ENCODE results near the gene KDM6B. TPM values are rescaled to one million over a fixed set of nuclear protein-coding genes. Genes with fewer than 3 reads are reported as not detected.

Gene KDM6B
- total RNA-seq, 2 donors from 2014 or later = 53.3 to 60.3 TPM

DNA sequence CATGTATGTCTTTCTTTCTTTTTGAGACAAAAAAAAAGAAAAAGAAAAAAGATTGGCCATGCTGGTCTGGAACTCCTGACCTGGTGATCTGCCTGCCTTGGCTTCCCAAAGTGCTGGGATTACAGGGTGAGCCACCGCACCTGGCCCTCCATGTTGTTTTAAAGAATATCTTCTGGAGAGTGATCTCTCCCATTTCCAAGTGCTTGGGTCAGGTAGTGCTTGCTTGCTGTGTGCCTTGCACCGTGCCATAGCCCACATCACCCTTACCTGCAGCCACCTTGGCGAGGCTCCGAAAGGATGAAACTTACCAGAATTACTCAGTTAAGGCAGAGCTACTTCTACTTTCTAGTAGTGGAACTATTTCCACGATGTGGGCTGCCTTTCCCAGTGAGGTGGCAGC, 19.0 kb upstream of the KDM6B start:
- H3K4me3 Mint-ChIP-seq = no peak overlapping the region
- Histone ChIP-seq H3K9ac (ENCODE audit: extremely low read depth, low read length, poor library complexity, severe bottlenecking) (no peak overlapping the region), H3K4me1 (ENCODE audit: control insufficient read depth, insufficient read depth, low read length) (peaks cover 14% of the 10 kb centered on the region), H3K9me3 (ENCODE audit: control insufficient read depth, low read length) (no peaks in the 10 kb centered on the region), H3K27ac (ENCODE audit: low read depth, low read length) (no peak overlapping the region), H3K4me3 (ENCODE audit: low read length) (no peak overlapping the region), H3K27me3 (ENCODE audit: control insufficient read depth, insufficient read depth, low read length, poor library complexity, severe bottlenecking) (peaks cover 7% of the 10 kb centered on the region), H3K36me3 (ENCODE audit: control insufficient read depth, insufficient read depth, low read length) (no peaks in the 10 kb centered on the region)
- H3K27me3 Mint-ChIP-seq (ENCODE audit: insufficient read depth) = peaks cover 17% of the 10 kb centered on the region
- H3K9me3 Mint-ChIP-seq = no peaks in the 10 kb centered on the region
- 91 to 93% methylated on average over 4 to 5 of the region's 5 CpGs for WGBS, 2 experiments (ENCODE audit: insufficient coverage in 1 of 2, insufficient read length in 1 of 2)
- peaks cover 14% of the 10 kb centered on the region for H3K4me1 Mint-ChIP-seq
- no peak overlapping the region for H3K27ac Mint-ChIP-seq
- DNase-seq = no peak
- H3K36me3 Mint-ChIP-seq (ENCODE audit: low read depth) = no peaks in the 10 kb centered on the region
- TF ChIP-seq, protein P1, sequence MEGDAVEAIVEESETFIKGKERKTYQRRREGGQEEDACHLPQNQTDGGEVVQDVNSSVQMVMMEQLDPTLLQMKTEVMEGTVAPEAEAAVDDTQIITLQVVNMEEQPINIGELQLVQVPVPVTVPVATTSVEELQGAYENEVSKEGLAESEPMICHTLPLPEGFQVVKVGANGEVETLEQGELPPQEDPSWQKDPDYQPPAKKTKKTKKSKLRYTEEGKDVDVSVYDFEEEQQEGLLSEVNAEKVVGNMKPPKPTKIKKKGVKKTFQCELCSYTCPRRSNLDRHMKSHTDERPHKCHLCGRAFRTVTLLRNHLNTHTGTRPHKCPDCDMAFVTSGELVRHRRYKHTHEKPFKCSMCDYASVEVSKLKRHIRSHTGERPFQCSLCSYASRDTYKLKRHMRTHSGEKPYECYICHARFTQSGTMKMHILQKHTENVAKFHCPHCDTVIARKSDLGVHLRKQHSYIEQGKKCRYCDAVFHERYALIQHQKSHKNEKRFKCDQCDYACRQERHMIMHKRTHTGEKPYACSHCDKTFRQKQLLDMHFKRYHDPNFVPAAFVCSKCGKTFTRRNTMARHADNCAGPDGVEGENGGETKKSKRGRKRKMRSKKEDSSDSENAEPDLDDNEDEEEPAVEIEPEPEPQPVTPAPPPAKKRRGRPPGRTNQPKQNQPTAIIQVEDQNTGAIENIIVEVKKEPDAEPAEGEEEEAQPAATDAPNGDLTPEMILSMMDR (conservative IDR thresholded peaks at IDR 0.05) = no peak

GRCh38 chr17:7816926-7817642, 16.9 kb upstream of the KDM6B start:
- H3K27ac Mint-ChIP-seq = no peak overlapping the region
- no peaks in the 10 kb centered on the region for H3K9me3 Mint-ChIP-seq
- peaks cover 14% of the 10 kb centered on the region for H3K4me1 Mint-ChIP-seq
- no peaks in the 10 kb centered on the region for H3K9me3 ChIP-seq (ENCODE audit: control insufficient read depth, low read length)
- H3K27ac ChIP-seq (ENCODE audit: low read depth, low read length) = no peak overlapping the region
- H3K4me1 ChIP-seq (ENCODE audit: control insufficient read depth, insufficient read depth, low read length) = peaks cover 14% of the 10 kb centered on the region
- H3K36me3 ChIP-seq (ENCODE audit: control insufficient read depth, insufficient read depth, low read length) = no peaks in the 10 kb centered on the region
- H3K4me3 Mint-ChIP-seq = no peak overlapping the region
- TF ChIP-seq, protein P1 (conservative IDR thresholded peaks at IDR 0.05) = no peak
- H3K36me3 Mint-ChIP-seq (ENCODE audit: low read depth) = no peaks in the 10 kb centered on the region
- peaks cover 26% of the 10 kb centered on the region for H3K27me3 Mint-ChIP-seq (ENCODE audit: insufficient read depth)
- WGBS, 2 experiments (ENCODE audit: insufficient coverage in 1 of 2, insufficient read length in 1 of 2) = 90 to 98% methylated on average over 10 of the region's 10 CpGs
- H3K27me3 ChIP-seq (ENCODE audit: control insufficient read depth, insufficient read depth, low read length, poor library complexity, severe bottlenecking) = peaks cover 11% of the 10 kb centered on the region
- no peak overlapping the region for H3K9ac ChIP-seq (ENCODE audit: extremely low read depth, low read length, poor library complexity, severe bottlenecking)
- peak; percentile 56 for DNase-seq
- no peak overlapping the region for H3K4me3 ChIP-seq (ENCODE audit: low read length)

GRCh38 chr17:7817643-7817964, 16.4 kb upstream of the KDM6B start:
- Histone ChIP-seq H3K27me3 (ENCODE audit: control insufficient read depth, insufficient read depth, low read length, poor library complexity, severe bottlenecking) (peaks cover 11% of the 10 kb centered on the region), H3K4me1 (ENCODE audit: control insufficient read depth, insufficient read depth, low read length) (peaks cover 14% of the 10 kb centered on the region), H3K9me3 (ENCODE audit: control insufficient read depth, low read length) (no peaks in the 10 kb centered on the region), H3K4me3 (ENCODE audit: low read length) (no peak overlapping the region), H3K9ac (ENCODE audit: extremely low read depth, low read length, poor library complexity, severe bottlenecking) (no peak overlapping the region), H3K36me3 (ENCODE audit: control insufficient read depth, insufficient read depth, low read length) (no peaks in the 10 kb centered on the region), H3K27ac (ENCODE audit: low read depth, low read length) (no peak overlapping the region)
- Mint-ChIP-seq H3K27me3 (ENCODE audit: insufficient read depth) (peaks cover 26% of the 10 kb centered on the region), H3K36me3 (ENCODE audit: low read depth) (no peaks in the 10 kb centered on the region), H3K27ac (no peak overlapping the region), H3K9me3 (no peaks in the 10 kb centered on the region), H3K4me1 (peaks cover 14% of the 10 kb centered on the region), H3K4me3 (no peak overlapping the region)
- 85 to 95% methylated on average over 4 to 9 of the region's 9 CpGs for WGBS, 2 experiments (ENCODE audit: insufficient coverage in 1 of 2, insufficient read length in 1 of 2)
- TF ChIP-seq, protein P1 (conservative IDR thresholded peaks at IDR 0.05) = no peak
- peak; percentile 41 for DNase-seq

All from endodermal cell (in vitro differentiated cells).